Peyer's patch (tissue), 4 donors: Measurements from ENCODE around the gene F7.

Source experiments
- POLR2A ChIP-seq, 2 donors: fragments of 450-650 bp; IDR thresholded peaks; one replicate each; pipeline ENCODE4 v1.5.1; 2017; ENCODE audit warnings: antibody characterized with exemption in 2 of 2, mild to moderate bottlenecking in 2 of 2, moderate library complexity in 2 of 2
- TF ChIP-seq, protein P1 (sequence below), 6 experiments: fragments of 450-650 bp in 4 of 6; fragments of 200-600 bp in 2 of 6; sonication (generic) in 1 of 6; IDR thresholded peaks; one replicate each; pipeline ENCODE4 v1.5.1; 2017 to 2019; ENCODE audit warnings: antibody characterized with exemption in 6 of 6, mild to moderate bottlenecking in 3 of 6, moderate library complexity in 1 of 6

DNA sequence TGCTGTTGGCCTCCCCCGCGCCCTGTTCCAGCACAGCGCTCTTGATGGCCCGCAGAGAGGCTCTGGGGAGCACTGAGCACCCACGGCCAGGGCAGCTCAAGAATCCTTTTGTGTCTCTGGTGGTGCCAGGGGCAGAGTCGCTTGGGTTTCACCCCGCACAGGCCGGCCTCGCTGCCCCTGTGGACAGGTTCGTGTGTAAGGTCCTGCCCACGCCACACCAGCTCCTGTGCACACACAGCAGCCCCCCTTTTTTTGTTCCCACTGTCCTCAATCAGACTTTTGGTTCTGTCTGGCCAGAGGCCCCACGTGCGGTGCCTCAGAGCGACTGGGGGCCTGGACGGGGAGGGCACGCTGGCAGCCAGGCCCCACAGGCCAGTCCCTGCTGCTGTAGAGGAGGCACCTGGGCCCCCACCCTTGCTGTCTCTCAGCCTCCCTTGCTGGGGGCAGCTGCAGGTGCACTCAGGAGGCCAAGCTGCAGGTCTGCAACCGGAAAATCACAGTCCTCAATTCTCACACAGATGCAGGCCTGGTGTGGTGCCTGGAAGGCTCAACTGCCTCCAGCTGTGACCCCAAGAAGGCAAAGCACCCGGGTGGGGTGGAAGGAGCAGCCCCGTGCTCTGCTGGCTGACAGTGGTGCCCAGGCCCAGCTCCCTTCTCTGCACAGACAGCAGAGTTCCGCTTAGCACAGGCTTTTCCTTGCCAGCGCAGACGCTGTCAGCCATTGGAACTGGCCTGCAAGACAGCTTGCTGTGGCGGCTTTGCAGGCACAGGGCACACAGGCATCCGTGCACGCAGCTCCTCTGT, 12.6 kb upstream of the F7 start:
- TF ChIP-seq, protein P1, sequence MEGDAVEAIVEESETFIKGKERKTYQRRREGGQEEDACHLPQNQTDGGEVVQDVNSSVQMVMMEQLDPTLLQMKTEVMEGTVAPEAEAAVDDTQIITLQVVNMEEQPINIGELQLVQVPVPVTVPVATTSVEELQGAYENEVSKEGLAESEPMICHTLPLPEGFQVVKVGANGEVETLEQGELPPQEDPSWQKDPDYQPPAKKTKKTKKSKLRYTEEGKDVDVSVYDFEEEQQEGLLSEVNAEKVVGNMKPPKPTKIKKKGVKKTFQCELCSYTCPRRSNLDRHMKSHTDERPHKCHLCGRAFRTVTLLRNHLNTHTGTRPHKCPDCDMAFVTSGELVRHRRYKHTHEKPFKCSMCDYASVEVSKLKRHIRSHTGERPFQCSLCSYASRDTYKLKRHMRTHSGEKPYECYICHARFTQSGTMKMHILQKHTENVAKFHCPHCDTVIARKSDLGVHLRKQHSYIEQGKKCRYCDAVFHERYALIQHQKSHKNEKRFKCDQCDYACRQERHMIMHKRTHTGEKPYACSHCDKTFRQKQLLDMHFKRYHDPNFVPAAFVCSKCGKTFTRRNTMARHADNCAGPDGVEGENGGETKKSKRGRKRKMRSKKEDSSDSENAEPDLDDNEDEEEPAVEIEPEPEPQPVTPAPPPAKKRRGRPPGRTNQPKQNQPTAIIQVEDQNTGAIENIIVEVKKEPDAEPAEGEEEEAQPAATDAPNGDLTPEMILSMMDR (IDR thresholded peaks at IDR 0.05): no peak
- TF ChIP-seq POLR2A (IDR thresholded peaks at IDR 0.05): no peak
